IgD-negative memory B cell (primary cell): ENCODE measurements around the gene OOSP2. TPM values are rescaled to one million over a fixed set of nuclear protein-coding genes. Genes with fewer than 3 reads are reported as not detected.
"Not testable (repeated sequence)": the region's sequence is repeated elsewhere in the genome, so short reads cannot be mapped to it uniquely, and the experiment has no call there.

ENCODE experiments used
- H3K27ac Mint-ChIP-seq, 3 donors: one replicate each; pipeline ENCODE4 v1.8.0; 2020 to 2022; ENCODE audit warnings: mild to moderate bottlenecking in 3 of 3, mixed read lengths in 3 of 3, moderate library complexity in 1 of 3
- H3K27me3 Mint-ChIP-seq: one replicate; pipeline ENCODE4 v1.8.0; 2021; ENCODE audit warnings: mixed read lengths
- H3K36me3 Mint-ChIP-seq: one replicate; pipeline ENCODE4 v1.8.0; 2020; ENCODE audit warnings: mild to moderate bottlenecking, mixed read lengths
- H3K4me1 Mint-ChIP-seq, 3 donors: one replicate each; pipeline ENCODE4 v1.8.0; 2020 to 2022; ENCODE audit warnings: mixed read lengths in 3 of 3, mild to moderate bottlenecking in 1 of 3
- H3K4me3 Mint-ChIP-seq, 4 donors: one replicate each; pipeline ENCODE4 v1.8.0; 2020 to 2022; ENCODE audit warnings: mild to moderate bottlenecking in 4 of 4, mixed read lengths in 4 of 4, moderate library complexity in 3 of 4
- H3K9me3 Mint-ChIP-seq, 3 donors: one replicate each; pipeline ENCODE4 v1.8.0; 2020 to 2021; ENCODE audit warnings: mixed read lengths in 3 of 3, mild to moderate bottlenecking in 1 of 3
- polyA plus RNA-seq: library from polyadenylated mRNA; unstranded; fragments of 300-500 nt; fragmentation: Illumina TruSeq; gene quantifications from one replicate; pipeline ENCODE4 v1.2.3, GENCODE V29; 2021

Gene OOSP2
- polyA plus RNA-seq, 1 donor from 2014 or later = not detected

GRCh38 chr11:60059521-60060240, 19.5 kb downstream of the OOSP2 start:
- H3K9me3 Mint-ChIP-seq = peaks cover 3 to 4% (median 3%) of the 10 kb centered on the region in 3 donors
- peaks cover 9% of the 10 kb centered on the region for H3K27me3 Mint-ChIP-seq
- H3K27ac Mint-ChIP-seq = no peak overlapping the region
- H3K4me1 Mint-ChIP-seq = peaks cover 0 to 5% (median 0%) of the 10 kb centered on the region in 3 donors
- H3K4me3 Mint-ChIP-seq = no peak overlapping the region
- no peaks in the 10 kb centered on the region for H3K36me3 Mint-ChIP-seq

- Mint-ChIP-seq H3K36me3 (no peaks in the 10 kb centered on the region), H3K4me3 (no peak overlapping the region), H3K9me3 (peaks cover 1 to 3% (median 2%) of the 10 kb centered on the region in 3 donors), H3K27ac (no peak overlapping the region), H3K4me1 (peaks cover 0 to 5% (median 0%) of the 10 kb centered on the region in 3 donors), H3K27me3 (peaks cover 2% of the 10 kb centered on the region)
Measured at GRCh38 chr11:60064111-60064510, 23.9 kb downstream of the OOSP2 start.

- Mint-ChIP-seq H3K27ac (no peak overlapping the region), H3K4me1 (peaks cover 0 to 5% (median 0%) of the 10 kb centered on the region in 3 donors), H3K36me3 (no peaks in the 10 kb centered on the region), H3K4me3 (no peak overlapping the region), H3K27me3 (peaks cover 3% of the 10 kb centered on the region), H3K9me3 (peaks cover 0 to 2% (median 0%) of the 10 kb centered on the region in 3 donors)
Measured at GRCh38 chr11:60065801-60066200, 25.6 kb downstream of the OOSP2 start.

GRCh38 chr11:60069450-60069849, 29.2 kb downstream of the OOSP2 start:
- H3K27me3 Mint-ChIP-seq = peaks cover 7% of the 10 kb centered on the region
- H3K27ac Mint-ChIP-seq = no peak overlapping the region
- no peaks in the 10 kb centered on the region for H3K9me3 Mint-ChIP-seq
- H3K36me3 Mint-ChIP-seq = no peaks in the 10 kb centered on the region
- no peak overlapping the region for H3K4me3 Mint-ChIP-seq
- H3K4me1 Mint-ChIP-seq = no peaks in the 10 kb centered on the region

- H3K4me3 Mint-ChIP-seq, H3K27me3 Mint-ChIP-seq, H3K9me3 Mint-ChIP-seq, H3K27ac Mint-ChIP-seq, H3K4me1 Mint-ChIP-seq, H3K36me3 Mint-ChIP-seq: not testable (repeated sequence)
Measured at GRCh38 chr11:60071644-60072043, 31.4 kb downstream of the OOSP2 start.

GRCh38 chr11:60077216-60077817, 37.1 kb downstream of the OOSP2 start:
- Mint-ChIP-seq H3K9me3 (peaks cover 0 to 17% (median 8%) of the 10 kb centered on the region in 3 donors), H3K27ac (no peak overlapping the region), H3K36me3 (no peaks in the 10 kb centered on the region), H3K4me3 (no peak overlapping the region), H3K27me3 (no peaks in the 10 kb centered on the region), H3K4me1 (no peaks in the 10 kb centered on the region)

GRCh38 chr11:60077981-60078380, 37.8 kb downstream of the OOSP2 start:
- Mint-ChIP-seq H3K9me3 (peaks cover 0 to 19% (median 8%) of the 10 kb centered on the region in 3 donors), H3K36me3 (no peaks in the 10 kb centered on the region), H3K27ac (no peak overlapping the region), H3K4me1 (no peaks in the 10 kb centered on the region), H3K27me3 (no peaks in the 10 kb centered on the region), H3K4me3 (no peak overlapping the region)

GRCh38 chr11:60078745-60079144, 38.5 kb downstream of the OOSP2 start:
- no peaks in the 10 kb centered on the region for H3K4me1 Mint-ChIP-seq
- H3K9me3 Mint-ChIP-seq = peaks cover 0 to 19% (median 8%) of the 10 kb centered on the region in 3 donors

GRCh38 chr11:60080535-60080934, 40.3 kb downstream of the OOSP2 start:
- H3K4me3 Mint-ChIP-seq = no peak overlapping the region
- no peaks in the 10 kb centered on the region for H3K4me1 Mint-ChIP-seq
- H3K27ac Mint-ChIP-seq = no peak overlapping the region
- H3K27me3 Mint-ChIP-seq = peaks cover 5% of the 10 kb centered on the region
- H3K36me3 Mint-ChIP-seq = no peaks in the 10 kb centered on the region
- H3K9me3 Mint-ChIP-seq = peaks cover 0 to 19% (median 10%) of the 10 kb centered on the region in 3 donors

More at GRCh38 chr11:60078745-60079144, 38.5 kb downstream of the OOSP2 start:
- Mint-ChIP-seq H3K4me3 (no peak overlapping the region), H3K27ac (no peak overlapping the region), H3K27me3 (no peaks in the 10 kb centered on the region), H3K36me3 (no peaks in the 10 kb centered on the region)

- no peak overlapping the region for H3K27ac Mint-ChIP-seq
Measured at GRCh38 chr11:60084631-60085273, 44.5 kb downstream of the OOSP2 start.

GRCh38 chr11:60085909-60086308, 45.7 kb downstream of the OOSP2 start:
- no peaks in the 10 kb centered on the region for H3K4me1 Mint-ChIP-seq
- H3K4me3 Mint-ChIP-seq = no peak overlapping the region
- H3K9me3 Mint-ChIP-seq = peaks cover 0 to 5% (median 3%) of the 10 kb centered on the region in 3 donors
- H3K27ac Mint-ChIP-seq = no peak overlapping the region
- H3K36me3 Mint-ChIP-seq = no peaks in the 10 kb centered on the region
- peaks cover 15% of the 10 kb centered on the region for H3K27me3 Mint-ChIP-seq

More at GRCh38 chr11:60084631-60085273, 44.5 kb downstream of the OOSP2 start:
- Mint-ChIP-seq H3K4me3 (no peak overlapping the region), H3K27me3 (peaks cover 15% of the 10 kb centered on the region), H3K9me3 (peaks cover 0 to 9% (median 5%) of the 10 kb centered on the region in 3 donors), H3K4me1 (no peaks in the 10 kb centered on the region), H3K36me3 (no peaks in the 10 kb centered on the region)

- Mint-ChIP-seq H3K9me3 (peaks cover 0 to 3% (median 2%) of the 10 kb centered on the region in 3 donors), H3K36me3 (no peaks in the 10 kb centered on the region), H3K27ac (no peak overlapping the region), H3K4me1 (no peaks in the 10 kb centered on the region), H3K4me3 (no peak overlapping the region), H3K27me3 (peaks cover 15% of the 10 kb centered on the region)
Measured at GRCh38 chr11:60087239-60087638, 47.0 kb downstream of the OOSP2 start.

GRCh38 chr11:60088364-60088763, 48.2 kb downstream of the OOSP2 start, which contains the start of gene MS4A2:
MS4A2 (plus strand) TSS chr11:60088664; CDS start chr11:60088766, 102 bp downstream.
- H3K27ac Mint-ChIP-seq = no peak within 1 kb of the TSS
- no peaks in the 10 kb centered on the region for H3K4me1 Mint-ChIP-seq
- H3K27me3 Mint-ChIP-seq = peaks cover 19% of the 10 kb centered on the region
- no peak within 1 kb of the TSS for H3K4me3 Mint-ChIP-seq
- no peaks in the 10 kb centered on the region for H3K36me3 Mint-ChIP-seq
- H3K9me3 Mint-ChIP-seq = peaks cover 0 to 1% (median 0%) of the 10 kb centered on the region in 3 donors

- no peak overlapping the region for H3K27ac Mint-ChIP-seq
- H3K27me3 Mint-ChIP-seq = peaks cover 7% of the 10 kb centered on the region
- H3K4me1 Mint-ChIP-seq = no peaks in the 10 kb centered on the region
- H3K4me3 Mint-ChIP-seq = no peak overlapping the region
- no peaks in the 10 kb centered on the region for H3K9me3 Mint-ChIP-seq
- H3K36me3 Mint-ChIP-seq = no peaks in the 10 kb centered on the region
Measured at GRCh38 chr11:60095477-60096120, 55.4 kb downstream of the OOSP2 start.

GRCh38 chr11:60097189-60097588, 57.0 kb downstream of the OOSP2 start:
- Mint-ChIP-seq H3K27ac (no peak overlapping the region), H3K4me3 (no peak overlapping the region), H3K9me3 (no peaks in the 10 kb centered on the region), H3K36me3 (no peaks in the 10 kb centered on the region), H3K27me3 (peaks cover 7% of the 10 kb centered on the region), H3K4me1 (no peaks in the 10 kb centered on the region)
